ENCODE data around the gene POLR3E.
A peak's percentile ranks its signal among the peaks of the same experiment; 100 is the strongest.

Gene POLR3E

DNA sequence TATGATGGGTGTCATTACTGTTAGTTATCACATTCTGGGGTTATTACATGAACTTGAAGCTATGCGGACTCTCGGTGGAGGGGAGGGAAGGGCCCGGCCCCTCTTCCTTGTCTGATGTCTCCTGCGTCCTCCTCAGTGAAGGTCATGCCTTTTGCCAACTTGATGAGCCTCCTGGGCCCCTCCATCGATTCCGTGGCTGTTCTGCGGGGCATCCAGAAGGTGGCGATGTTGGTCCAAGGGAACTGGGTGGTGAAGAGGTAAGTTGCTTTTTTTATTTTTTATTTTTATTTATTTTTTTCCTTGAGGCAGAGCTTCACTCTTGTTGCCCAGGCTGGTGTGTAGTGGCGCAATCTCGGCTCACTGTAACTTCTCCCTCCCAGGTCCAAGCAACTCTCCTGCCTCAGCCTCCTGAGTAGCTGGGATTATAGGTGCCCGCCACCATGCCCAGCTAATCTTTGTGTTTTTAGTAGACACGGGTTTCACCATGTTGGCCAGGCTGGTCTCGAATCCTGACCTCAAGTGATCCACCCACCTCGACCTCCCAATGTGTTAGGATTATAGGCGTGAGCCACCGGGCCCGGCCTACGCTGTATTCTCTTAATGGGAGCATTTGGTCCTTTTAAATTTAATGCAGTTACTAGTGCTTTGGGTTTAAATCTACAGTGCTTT, 21.6 kb downstream of the POLR3E start:
- H3K27me3 ChIP-seq (ENCODE audit: control insufficient read depth in 1 of 2, insufficient read depth in 1 of 2, low read length in 2 of 2), result no peaks in the 10 kb centered on the region
- H3K9me3 ChIP-seq (ENCODE audit: control insufficient read depth, low read length), result no peaks in the 10 kb centered on the region
- H4K91ac ChIP-seq (ENCODE audit: low read length), result no peak overlapping the region
- no peak overlapping the region for H2AFZ ChIP-seq (ENCODE audit: low read depth, low read length)
- 90% methylated on average over 16 of the region's 18 CpGs for WGBS
- H3K4ac ChIP-seq (ENCODE audit: low read depth in 1 of 2, low read length in 2 of 2), result no peak overlapping the region
- H2BK120ac ChIP-seq (ENCODE audit: low read depth, low read length), result no peak overlapping the region
- no peak overlapping the region for H3K9ac ChIP-seq (ENCODE audit: low read length)
- H3K79me1 ChIP-seq (replicated peaks; ENCODE audit: low read length, poor library complexity, severe bottlenecking), result peaks cover 32% of the 10 kb centered on the region
- peaks cover 70 to 71% of the 10 kb centered on the region in 2 experiments for H3K36me3 ChIP-seq (ENCODE audit: control insufficient read depth in 1 of 2, insufficient read depth in 2 of 2, low read depth in 1 of 2, low read length in 2 of 2)
- peak; percentile 43 for DNase-seq
- no peak overlapping the region for H3K23ac ChIP-seq (ENCODE audit: low read length in 2 of 2)
- no peak overlapping the region for H2BK12ac ChIP-seq (ENCODE audit: low read length in 2 of 2)
- H3K4me1 ChIP-seq (ENCODE audit: control insufficient read depth, insufficient read depth, low read depth, low read length), result peaks cover 4% of the 10 kb centered on the region
- H3K27ac ChIP-seq (ENCODE audit: low read length, poor library complexity, severe bottlenecking), result no peak overlapping the region
- no peak overlapping the region for H4K8ac ChIP-seq (ENCODE audit: low read length)
- H2BK5ac ChIP-seq (ENCODE audit: low read depth, low read length, poor library complexity, severe bottlenecking), result no peak overlapping the region
- no peak overlapping the region for H2AK5ac ChIP-seq (ENCODE audit: low read length, severe bottlenecking)
- no peak overlapping the region for H3K18ac ChIP-seq (ENCODE audit: low read depth in 1 of 2, low read length in 2 of 2)
- no peak overlapping the region for H2BK15ac ChIP-seq (ENCODE audit: low read depth, poor library complexity, severe bottlenecking)
- H3K14ac ChIP-seq (ENCODE audit: low read length in 2 of 2), result no peak overlapping the region
- H3K4me3 ChIP-seq (ENCODE audit: insufficient read depth in 1 of 2, low read depth in 1 of 2, low read length in 2 of 2), result no peak overlapping the region
- H3K4me2 ChIP-seq (ENCODE audit: low read length, poor library complexity, severe bottlenecking), result no peak overlapping the region

DNA sequence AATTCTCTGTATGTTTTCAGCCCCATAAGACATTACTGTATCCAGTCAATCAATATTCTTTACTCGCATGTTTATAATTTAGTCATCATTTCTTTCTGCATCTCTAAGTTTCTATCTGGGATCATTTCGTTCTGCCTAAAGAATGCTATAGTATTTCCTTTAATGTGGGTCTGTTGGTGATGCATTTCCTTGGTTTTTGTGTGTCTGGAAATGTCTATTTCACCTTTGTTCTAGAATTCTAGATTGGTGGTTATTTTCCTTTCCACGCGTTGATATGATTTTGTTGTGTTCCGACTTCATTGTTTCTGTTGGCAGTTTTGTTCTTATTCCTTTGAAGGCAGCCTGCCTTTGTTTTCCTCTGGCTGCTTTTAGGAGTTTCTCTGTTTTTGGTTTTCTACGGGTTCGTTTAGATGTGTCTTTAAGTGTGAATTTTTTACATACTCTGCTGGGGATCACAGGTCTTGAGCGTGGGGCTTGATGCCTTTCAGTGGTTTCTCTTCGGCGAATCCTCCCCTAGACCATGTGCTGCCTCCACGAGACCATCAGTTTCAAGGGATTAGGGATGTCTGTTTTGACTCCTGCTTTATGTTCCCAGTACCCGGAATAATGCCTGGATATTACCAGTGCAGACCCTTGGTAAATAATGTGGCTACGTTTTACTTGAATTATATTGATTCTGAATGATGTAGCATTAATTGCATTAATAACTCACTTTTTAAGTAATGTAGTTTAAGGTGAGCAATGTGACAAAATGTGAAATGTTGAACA, 23.5 kb downstream of the POLR3E start:
- no peak overlapping the region for H3K18ac ChIP-seq (ENCODE audit: low read depth in 1 of 2, low read length in 2 of 2)
- H3K14ac ChIP-seq (ENCODE audit: low read length in 2 of 2), result no peak overlapping the region
- no peak overlapping the region for H3K27ac ChIP-seq (ENCODE audit: low read length, poor library complexity, severe bottlenecking)
- H3K4ac ChIP-seq (ENCODE audit: low read depth in 1 of 2, low read length in 2 of 2), result no peak overlapping the region
- H2BK120ac ChIP-seq (ENCODE audit: low read depth, low read length), result no peak overlapping the region
- H3K4me2 ChIP-seq (ENCODE audit: low read length, poor library complexity, severe bottlenecking), result no peak overlapping the region
- H2BK15ac ChIP-seq (ENCODE audit: low read depth, poor library complexity, severe bottlenecking), result no peak overlapping the region
- no peaks in the 10 kb centered on the region for H3K27me3 ChIP-seq (ENCODE audit: control insufficient read depth in 1 of 2, insufficient read depth in 1 of 2, low read length in 2 of 2)
- H2AFZ ChIP-seq (ENCODE audit: low read depth, low read length), result no peak overlapping the region
- H4K91ac ChIP-seq (ENCODE audit: low read length), result no peak overlapping the region
- no peak overlapping the region for H2BK12ac ChIP-seq (ENCODE audit: low read length in 2 of 2)
- H3K9me3 ChIP-seq (ENCODE audit: control insufficient read depth, low read length), result no peaks in the 10 kb centered on the region
- H3K36me3 ChIP-seq (ENCODE audit: control insufficient read depth in 1 of 2, insufficient read depth in 2 of 2, low read depth in 1 of 2, low read length in 2 of 2), result peaks cover 70 to 73% of the 10 kb centered on the region in 2 experiments
- H3K79me1 ChIP-seq (replicated peaks; ENCODE audit: low read length, poor library complexity, severe bottlenecking), result peaks cover 35% of the 10 kb centered on the region
- H2AK5ac ChIP-seq (ENCODE audit: low read length, severe bottlenecking), result no peak overlapping the region
- H3K23ac ChIP-seq (ENCODE audit: low read length in 2 of 2), result no peak overlapping the region
- no peak overlapping the region for H3K4me3 ChIP-seq (ENCODE audit: insufficient read depth in 1 of 2, low read depth in 1 of 2, low read length in 2 of 2)
- no peak overlapping the region for H2BK5ac ChIP-seq (ENCODE audit: low read depth, low read length, poor library complexity, severe bottlenecking)
- H3K9ac ChIP-seq (ENCODE audit: low read length), result no peak overlapping the region
- DNase-seq, result no peak
- 90% methylated on average over 11 of the region's 13 CpGs for WGBS
- peaks cover 2% of the 10 kb centered on the region for H3K4me1 ChIP-seq (ENCODE audit: control insufficient read depth, insufficient read depth, low read depth, low read length)
- no peak overlapping the region for H4K8ac ChIP-seq (ENCODE audit: low read length)

DNA sequence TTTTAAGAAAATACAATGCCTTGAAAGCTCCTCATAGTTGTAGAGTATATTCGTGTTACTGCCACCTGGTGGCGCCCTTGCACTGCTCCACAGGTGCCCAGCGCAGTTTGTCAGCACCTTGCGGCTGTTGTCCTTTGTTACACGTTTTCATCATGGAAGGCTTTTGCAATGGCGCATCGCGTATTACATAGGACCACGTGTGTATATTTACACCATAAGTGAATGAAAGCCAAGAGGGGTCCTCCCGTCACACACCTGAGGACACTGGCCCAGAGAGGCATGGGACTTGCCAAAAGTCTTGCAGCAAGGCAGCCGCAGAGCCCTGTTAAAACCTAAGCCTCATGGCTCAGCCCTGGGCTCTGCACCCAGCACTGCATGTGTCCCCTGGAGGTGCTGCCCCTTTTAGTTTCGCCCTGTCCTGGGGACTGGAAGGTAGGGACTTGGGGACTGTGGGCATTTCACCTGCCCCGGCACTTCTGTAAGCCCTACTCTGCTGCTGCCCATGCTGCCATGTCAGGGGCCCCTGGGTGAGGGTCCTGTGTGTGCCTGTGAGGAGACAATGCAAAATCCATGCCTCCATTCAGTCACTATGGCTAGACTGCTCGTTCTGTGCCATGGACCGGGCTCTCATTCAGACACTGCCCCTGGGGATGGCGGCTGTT, 24.3 kb downstream of the POLR3E start:
- 65% methylated on average over 16 of the region's 16 CpGs for WGBS
- H3K36me3 ChIP-seq (ENCODE audit: control insufficient read depth in 1 of 2, insufficient read depth in 2 of 2, low read depth in 1 of 2, low read length in 2 of 2), result peaks cover 69 to 75% of the 10 kb centered on the region in 2 experiments

DNA sequence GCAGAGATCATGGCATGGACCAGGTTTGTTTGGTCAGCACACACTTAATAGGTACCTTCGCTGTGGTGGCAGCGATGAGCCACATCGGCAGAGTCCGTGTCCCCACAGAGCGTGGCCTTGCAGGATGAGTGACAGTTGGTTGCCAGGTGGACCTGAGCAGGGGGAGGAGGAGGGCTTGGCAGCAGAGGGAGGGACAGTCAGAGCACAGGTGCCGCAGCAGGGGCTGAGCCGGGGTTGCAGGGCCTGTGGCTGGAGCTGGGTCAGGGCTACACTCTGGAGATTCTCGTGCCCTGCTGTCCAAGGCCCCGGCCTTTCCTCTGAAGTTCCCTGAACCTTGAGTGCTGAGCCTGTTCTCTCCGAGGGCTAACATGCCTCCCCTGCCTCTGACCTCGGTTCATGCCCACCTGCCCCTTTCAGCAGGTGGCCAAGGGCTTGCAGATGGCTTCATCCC, 24.8 kb downstream of the POLR3E start:
- DNase-seq, result no peak
- H3K18ac ChIP-seq (ENCODE audit: low read depth in 1 of 2, low read length in 2 of 2), result no peak overlapping the region
- H3K4ac ChIP-seq (ENCODE audit: low read depth in 1 of 2, low read length in 2 of 2), result no peak overlapping the region
- no peak overlapping the region for H3K14ac ChIP-seq (ENCODE audit: low read length in 2 of 2)
- H3K36me3 ChIP-seq (ENCODE audit: control insufficient read depth in 1 of 2, insufficient read depth in 2 of 2, low read depth in 1 of 2, low read length in 2 of 2), result peaks cover 69 to 75% of the 10 kb centered on the region in 2 experiments
- H3K4me2 ChIP-seq (ENCODE audit: low read length, poor library complexity, severe bottlenecking), result no peak overlapping the region
- H3K4me3 ChIP-seq (ENCODE audit: insufficient read depth in 1 of 2, low read depth in 1 of 2, low read length in 2 of 2), result no peak overlapping the region
- no peaks in the 10 kb centered on the region for H3K9me3 ChIP-seq (ENCODE audit: control insufficient read depth, low read length)
- no peak overlapping the region for H2BK12ac ChIP-seq (ENCODE audit: low read length in 2 of 2)
- peaks cover 38% of the 10 kb centered on the region for H3K79me1 ChIP-seq (replicated peaks; ENCODE audit: low read length, poor library complexity, severe bottlenecking)
- H2AK5ac ChIP-seq (ENCODE audit: low read length, severe bottlenecking), result no peak overlapping the region
- H3K27ac ChIP-seq (ENCODE audit: low read length, poor library complexity, severe bottlenecking), result no peak overlapping the region
- no peak overlapping the region for H2BK15ac ChIP-seq (ENCODE audit: low read depth, poor library complexity, severe bottlenecking)
- H4K8ac ChIP-seq (ENCODE audit: low read length), result no peak overlapping the region
- H3K9ac ChIP-seq (ENCODE audit: low read length), result no peak overlapping the region
- no peak overlapping the region for H2AFZ ChIP-seq (ENCODE audit: low read depth, low read length)
- H2BK120ac ChIP-seq (ENCODE audit: low read depth, low read length), result no peak overlapping the region
- WGBS, result 96% methylated on average over 11 of the region's 11 CpGs
- H3K23ac ChIP-seq (ENCODE audit: low read length in 2 of 2), result no peak overlapping the region
- peaks cover 2% of the 10 kb centered on the region for H3K4me1 ChIP-seq (ENCODE audit: control insufficient read depth, insufficient read depth, low read depth, low read length)
- H2BK5ac ChIP-seq (ENCODE audit: low read depth, low read length, poor library complexity, severe bottlenecking), result no peak overlapping the region
- H4K91ac ChIP-seq (ENCODE audit: low read length), result no peak overlapping the region
- H3K27me3 ChIP-seq (ENCODE audit: control insufficient read depth in 1 of 2, insufficient read depth in 1 of 2, low read length in 2 of 2), result no peaks in the 10 kb centered on the region

More for the DNA sequence above, 24.3 kb downstream of the POLR3E start:
- Histone ChIP-seq H4K8ac (ENCODE audit: low read length) (no peak overlapping the region), H3K4ac (ENCODE audit: low read depth in 1 of 2, low read length in 2 of 2) (no peak overlapping the region), H3K14ac (ENCODE audit: low read length in 2 of 2) (no peak overlapping the region), H3K4me3 (ENCODE audit: insufficient read depth in 1 of 2, low read depth in 1 of 2, low read length in 2 of 2) (no peak overlapping the region), H3K27ac (ENCODE audit: low read length, poor library complexity, severe bottlenecking) (no peak overlapping the region), H2AFZ (ENCODE audit: low read depth, low read length) (no peak overlapping the region), H3K9me3 (ENCODE audit: control insufficient read depth, low read length) (no peaks in the 10 kb centered on the region), H2BK120ac (ENCODE audit: low read depth, low read length) (no peak overlapping the region), H3K79me1 (replicated peaks; ENCODE audit: low read length, poor library complexity, severe bottlenecking) (peaks cover 35% of the 10 kb centered on the region), H2BK15ac (ENCODE audit: low read depth, poor library complexity, severe bottlenecking) (no peak overlapping the region), H2AK5ac (ENCODE audit: low read length, severe bottlenecking) (no peak overlapping the region), H3K18ac (ENCODE audit: low read depth in 1 of 2, low read length in 2 of 2) (no peak overlapping the region), H3K23ac (ENCODE audit: low read length in 2 of 2) (no peak overlapping the region), H3K27me3 (ENCODE audit: control insufficient read depth in 1 of 2, insufficient read depth in 1 of 2, low read length in 2 of 2) (no peaks in the 10 kb centered on the region), H4K91ac (ENCODE audit: low read length) (no peak overlapping the region), H3K4me2 (ENCODE audit: low read length, poor library complexity, severe bottlenecking) (no peak overlapping the region), H2BK12ac (ENCODE audit: low read length in 2 of 2) (no peak overlapping the region), H3K9ac (ENCODE audit: low read length) (no peak overlapping the region), H2BK5ac (ENCODE audit: low read depth, low read length, poor library complexity, severe bottlenecking) (no peak overlapping the region), H3K4me1 (ENCODE audit: control insufficient read depth, insufficient read depth, low read depth, low read length) (peaks cover 2% of the 10 kb centered on the region)
- peak; percentile 60 for DNase-seq
